A549 (cell line): ENCODE results near the gene PI4KA.
"Not testable (repeated sequence)": the region's sequence is repeated elsewhere in the genome, so short reads cannot be mapped to it uniquely, and the experiment has no call there.

Source experiments
- CBX2 ChIP-seq: fragments of 200-600 bp; sonication (generic); IDR thresholded peaks from 2 replicates; pipeline ENCODE4 v1.6.1; 2016; ENCODE audit warnings: low read depth, mild to moderate bottlenecking, borderline replicate concordance
- CBX8 ChIP-seq: fragments of 200-600 bp; sonication (generic); IDR thresholded peaks from 2 replicates; pipeline ENCODE4 v1.6.1; 2016
- CEBPB ChIP-seq, 2 experiments: fragments of >200 bp in 1 of 2; sonication (Bioruptor Twin) in 1 of 2; formaldehyde crosslinking in 1 of 2; IDR thresholded peaks; 2 replicates each; pipeline ENCODE4 v1.6.1; 2012 to 2016
- CHD4 ChIP-seq: fragments of 200-600 bp; sonication (generic); IDR thresholded peaks from 2 replicates; pipeline ENCODE4 v1.6.1; 2016; ENCODE audit warnings: antibody characterized with exemption, mild to moderate bottlenecking, borderline replicate concordance
- KDM5A ChIP-seq: fragments of 200-600 bp; sonication (generic); IDR thresholded peaks from 2 replicates; pipeline ENCODE4 v1.6.1; 2016; ENCODE audit warnings: antibody characterized with exemption, mild to moderate bottlenecking
- MAZ ChIP-seq: fragments of 150-350 bp; IDR thresholded peaks from 2 replicates; pipeline ENCODE4 v1.6.1; 2014; ENCODE audit warnings: antibody characterized with exemption, low read depth, low read length, borderline replicate concordance
- PBX3 ChIP-seq: IDR thresholded peaks from 2 replicates; pipeline ENCODE4 v1.6.1; 2012
- POLR2A ChIP-seq: IDR thresholded peaks from 2 replicates; pipeline ENCODE4 v1.6.1; 2012; ENCODE audit warnings: mild to moderate bottlenecking, low read length
- RAD21 ChIP-seq, 2 experiments: fragments of >200 bp in 1 of 2; sonication (Bioruptor Twin) in 1 of 2; formaldehyde crosslinking in 1 of 2; IDR thresholded peaks in 1 of 2; conservative IDR thresholded peaks in 1 of 2; 2 replicates in 1 of 2; 3 replicates in 1 of 2; pipeline ENCODE4 v1.6.1; 2012 to 2018; ENCODE audit warnings: inconsistent platforms in 1 of 2
- ZSCAN20 ChIP-seq: fragments of 250-450 bp; sonication (Bioruptor Pico); IDR thresholded peaks from 2 replicates; pipeline ENCODE4 v1.8.0; 2022; ENCODE audit warnings: mild to moderate bottlenecking, moderate library complexity
- TF ChIP-seq, protein P1 (sequence below): fragments of 200-600 bp; sonication (generic); IDR thresholded peaks from 2 replicates; pipeline ENCODE4 v1.6.1; 2016; ENCODE audit warnings: antibody characterized with exemption, mild to moderate bottlenecking, moderate library complexity
- TF ChIP-seq, protein P2 (sequence below): fragments of >200 bp; sonication (Bioruptor Twin); formaldehyde crosslinking; IDR thresholded peaks from 3 replicates; pipeline ENCODE4 v1.5.1; 2016
- TF ChIP-seq, protein P3 (sequence below): IDR thresholded peaks from 2 replicates; pipeline ENCODE4 v1.6.1; 2012

DNA sequence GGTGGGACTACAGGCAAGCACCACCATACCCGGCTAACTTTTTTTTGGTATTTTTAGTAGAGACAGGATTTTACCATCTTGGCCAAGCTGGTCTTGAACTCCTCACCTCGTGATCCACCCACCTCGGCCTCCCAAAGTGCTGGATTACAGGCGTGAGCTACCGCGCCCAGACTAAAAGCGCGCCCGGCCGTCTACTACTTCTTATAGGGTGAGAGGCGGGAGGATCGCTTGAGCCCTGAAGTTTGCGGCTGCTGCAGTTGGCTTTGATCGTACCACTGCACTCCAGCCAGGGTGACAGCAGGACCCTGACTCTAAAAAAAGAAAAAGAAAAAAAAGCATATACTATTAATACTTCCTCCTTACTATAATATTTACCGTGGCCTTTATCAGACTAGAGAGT lies 158.3 kb downstream of the PI4KA start:
- TF ChIP-seq, protein P1, sequence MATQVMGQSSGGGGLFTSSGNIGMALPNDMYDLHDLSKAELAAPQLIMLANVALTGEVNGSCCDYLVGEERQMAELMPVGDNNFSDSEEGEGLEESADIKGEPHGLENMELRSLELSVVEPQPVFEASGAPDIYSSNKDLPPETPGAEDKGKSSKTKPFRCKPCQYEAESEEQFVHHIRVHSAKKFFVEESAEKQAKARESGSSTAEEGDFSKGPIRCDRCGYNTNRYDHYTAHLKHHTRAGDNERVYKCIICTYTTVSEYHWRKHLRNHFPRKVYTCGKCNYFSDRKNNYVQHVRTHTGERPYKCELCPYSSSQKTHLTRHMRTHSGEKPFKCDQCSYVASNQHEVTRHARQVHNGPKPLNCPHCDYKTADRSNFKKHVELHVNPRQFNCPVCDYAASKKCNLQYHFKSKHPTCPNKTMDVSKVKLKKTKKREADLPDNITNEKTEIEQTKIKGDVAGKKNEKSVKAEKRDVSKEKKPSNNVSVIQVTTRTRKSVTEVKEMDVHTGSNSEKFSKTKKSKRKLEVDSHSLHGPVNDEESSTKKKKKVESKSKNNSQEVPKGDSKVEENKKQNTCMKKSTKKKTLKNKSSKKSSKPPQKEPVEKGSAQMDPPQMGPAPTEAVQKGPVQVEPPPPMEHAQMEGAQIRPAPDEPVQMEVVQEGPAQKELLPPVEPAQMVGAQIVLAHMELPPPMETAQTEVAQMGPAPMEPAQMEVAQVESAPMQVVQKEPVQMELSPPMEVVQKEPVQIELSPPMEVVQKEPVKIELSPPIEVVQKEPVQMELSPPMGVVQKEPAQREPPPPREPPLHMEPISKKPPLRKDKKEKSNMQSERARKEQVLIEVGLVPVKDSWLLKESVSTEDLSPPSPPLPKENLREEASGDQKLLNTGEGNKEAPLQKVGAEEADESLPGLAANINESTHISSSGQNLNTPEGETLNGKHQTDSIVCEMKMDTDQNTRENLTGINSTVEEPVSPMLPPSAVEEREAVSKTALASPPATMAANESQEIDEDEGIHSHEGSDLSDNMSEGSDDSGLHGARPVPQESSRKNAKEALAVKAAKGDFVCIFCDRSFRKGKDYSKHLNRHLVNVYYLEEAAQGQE: not testable (repeated sequence)
- TF ChIP-seq, protein P2, sequence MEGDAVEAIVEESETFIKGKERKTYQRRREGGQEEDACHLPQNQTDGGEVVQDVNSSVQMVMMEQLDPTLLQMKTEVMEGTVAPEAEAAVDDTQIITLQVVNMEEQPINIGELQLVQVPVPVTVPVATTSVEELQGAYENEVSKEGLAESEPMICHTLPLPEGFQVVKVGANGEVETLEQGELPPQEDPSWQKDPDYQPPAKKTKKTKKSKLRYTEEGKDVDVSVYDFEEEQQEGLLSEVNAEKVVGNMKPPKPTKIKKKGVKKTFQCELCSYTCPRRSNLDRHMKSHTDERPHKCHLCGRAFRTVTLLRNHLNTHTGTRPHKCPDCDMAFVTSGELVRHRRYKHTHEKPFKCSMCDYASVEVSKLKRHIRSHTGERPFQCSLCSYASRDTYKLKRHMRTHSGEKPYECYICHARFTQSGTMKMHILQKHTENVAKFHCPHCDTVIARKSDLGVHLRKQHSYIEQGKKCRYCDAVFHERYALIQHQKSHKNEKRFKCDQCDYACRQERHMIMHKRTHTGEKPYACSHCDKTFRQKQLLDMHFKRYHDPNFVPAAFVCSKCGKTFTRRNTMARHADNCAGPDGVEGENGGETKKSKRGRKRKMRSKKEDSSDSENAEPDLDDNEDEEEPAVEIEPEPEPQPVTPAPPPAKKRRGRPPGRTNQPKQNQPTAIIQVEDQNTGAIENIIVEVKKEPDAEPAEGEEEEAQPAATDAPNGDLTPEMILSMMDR: not testable (repeated sequence)
- not testable (repeated sequence) for TF ChIP-seq POLR2A; CHD4; CBX8; ZSCAN20 (CRISPR knock-in tag); PBX3; CEBPB (IDR thresholded peaks at IDR 0.05); MAZ; CBX2; RAD21 (conservative IDR thresholded peaks at IDR 0.05 in 1 of 2, IDR thresholded peaks at IDR 0.05 in 1 of 2); KDM5A
- TF ChIP-seq, protein P3, sequence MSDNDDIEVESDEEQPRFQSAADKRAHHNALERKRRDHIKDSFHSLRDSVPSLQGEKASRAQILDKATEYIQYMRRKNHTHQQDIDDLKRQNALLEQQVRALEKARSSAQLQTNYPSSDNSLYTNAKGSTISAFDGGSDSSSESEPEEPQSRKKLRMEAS: not testable (repeated sequence)
